ENCODE results near the gene PEX16.

GRCh38 chr11:45860764-45861510 is 56.7 kb downstream of the PEX16 start:
- no peak for TF ChIP-seq EP300 (IDR thresholded peaks at IDR 0.05; ENCODE audit: borderline replicate concordance)
- TF ChIP-seq NFIC (IDR thresholded peaks at IDR 0.05) = no peak
- no peak for TF ChIP-seq MAX (IDR thresholded peaks at IDR 0.05)
- no peak for TF ChIP-seq RAD21 (IDR thresholded peaks at IDR 0.05; ENCODE audit: low read depth)
- TF ChIP-seq ZBTB7A (IDR thresholded peaks at IDR 0.05; ENCODE audit: low read depth) = no peak
- TF ChIP-seq TEAD4 (IDR thresholded peaks at IDR 0.05) = no peak
- no peak for TF ChIP-seq TCF12 (IDR thresholded peaks at IDR 0.05; ENCODE audit: low read depth)
- TF ChIP-seq, protein P1, sequence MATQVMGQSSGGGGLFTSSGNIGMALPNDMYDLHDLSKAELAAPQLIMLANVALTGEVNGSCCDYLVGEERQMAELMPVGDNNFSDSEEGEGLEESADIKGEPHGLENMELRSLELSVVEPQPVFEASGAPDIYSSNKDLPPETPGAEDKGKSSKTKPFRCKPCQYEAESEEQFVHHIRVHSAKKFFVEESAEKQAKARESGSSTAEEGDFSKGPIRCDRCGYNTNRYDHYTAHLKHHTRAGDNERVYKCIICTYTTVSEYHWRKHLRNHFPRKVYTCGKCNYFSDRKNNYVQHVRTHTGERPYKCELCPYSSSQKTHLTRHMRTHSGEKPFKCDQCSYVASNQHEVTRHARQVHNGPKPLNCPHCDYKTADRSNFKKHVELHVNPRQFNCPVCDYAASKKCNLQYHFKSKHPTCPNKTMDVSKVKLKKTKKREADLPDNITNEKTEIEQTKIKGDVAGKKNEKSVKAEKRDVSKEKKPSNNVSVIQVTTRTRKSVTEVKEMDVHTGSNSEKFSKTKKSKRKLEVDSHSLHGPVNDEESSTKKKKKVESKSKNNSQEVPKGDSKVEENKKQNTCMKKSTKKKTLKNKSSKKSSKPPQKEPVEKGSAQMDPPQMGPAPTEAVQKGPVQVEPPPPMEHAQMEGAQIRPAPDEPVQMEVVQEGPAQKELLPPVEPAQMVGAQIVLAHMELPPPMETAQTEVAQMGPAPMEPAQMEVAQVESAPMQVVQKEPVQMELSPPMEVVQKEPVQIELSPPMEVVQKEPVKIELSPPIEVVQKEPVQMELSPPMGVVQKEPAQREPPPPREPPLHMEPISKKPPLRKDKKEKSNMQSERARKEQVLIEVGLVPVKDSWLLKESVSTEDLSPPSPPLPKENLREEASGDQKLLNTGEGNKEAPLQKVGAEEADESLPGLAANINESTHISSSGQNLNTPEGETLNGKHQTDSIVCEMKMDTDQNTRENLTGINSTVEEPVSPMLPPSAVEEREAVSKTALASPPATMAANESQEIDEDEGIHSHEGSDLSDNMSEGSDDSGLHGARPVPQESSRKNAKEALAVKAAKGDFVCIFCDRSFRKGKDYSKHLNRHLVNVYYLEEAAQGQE (IDR thresholded peaks at IDR 0.05; ENCODE audit: low read depth) = no peak
- TF ChIP-seq CREB1 (IDR thresholded peaks at IDR 0.05; ENCODE audit: low read depth) = no peak
- TF ChIP-seq CEBPB (IDR thresholded peaks at IDR 0.05) = no peak
- TF ChIP-seq TAF1 (IDR thresholded peaks at IDR 0.05; ENCODE audit: low read depth) = no peak
- TF ChIP-seq EGR1 (IDR thresholded peaks at IDR 0.05) = no peak
- no peak for TF ChIP-seq YY1 (IDR thresholded peaks at IDR 0.05; ENCODE audit: low read depth)
